Measurements from ENCODE around the gene PTGR3. TPM values are rescaled to one million over a fixed set of nuclear protein-coding genes. Genes with fewer than 3 reads are reported as not detected.

The PTGR3 gene
- polyA plus RNA-seq, 2 donors = 10.8 to 14.4 TPM

- H3K9me3 ChIP-seq (ENCODE audit: control insufficient read depth in 2 of 2, insufficient read depth in 1 of 2, low read depth in 1 of 2, low read length in 1 of 2) = no peaks in the 10 kb centered on the region
- H3K27me3 ChIP-seq (ENCODE audit: control insufficient read depth in 1 of 2, insufficient read depth in 2 of 2, low read length in 2 of 2) = no peaks in the 10 kb centered on the region
- peaks cover 0 to 4% of the 10 kb centered on the region in 2 donors for H3K36me3 ChIP-seq (ENCODE audit: control insufficient read depth in 2 of 2, insufficient read depth in 2 of 2, low read length in 1 of 2)
- peaks cover 2 to 8% of the 10 kb centered on the region in 2 donors for H3K4me1 ChIP-seq (ENCODE audit: control insufficient read depth in 2 of 2, insufficient read depth in 2 of 2, low read length in 1 of 2)
- no peak overlapping the region for H3K27ac ChIP-seq (ENCODE audit: low read depth in 2 of 2, low read length in 1 of 2)
- WGBS, 2 donors = 82 to 89% methylated on average over 10 of the region's 10 CpGs
- H3K4me3 ChIP-seq (ENCODE audit: low read depth in 1 of 2, low read length in 2 of 2) = no peak overlapping the region
Observed at GRCh38 chr18:75238786-75239185, 29.8 kb upstream of the PTGR3 start.

DNA sequence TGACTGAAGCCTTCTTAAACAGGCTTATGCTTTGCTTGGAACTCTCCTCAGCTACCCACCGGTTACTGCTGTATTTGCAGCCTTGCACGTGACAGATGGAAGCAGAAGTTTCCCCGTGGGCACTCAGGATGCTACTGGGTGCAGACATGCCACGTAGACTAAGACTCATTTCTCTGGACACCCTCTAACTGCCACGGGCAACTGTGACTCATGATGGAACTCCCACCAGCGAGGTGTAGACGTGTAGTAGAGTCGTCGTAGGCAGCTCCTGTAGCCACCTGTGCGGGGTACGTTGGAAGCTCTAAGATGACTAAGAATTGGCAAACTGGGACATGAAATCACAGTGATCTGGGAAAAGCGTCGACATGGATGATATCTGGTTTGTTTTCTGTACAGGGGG, 29.2 kb upstream of the PTGR3 start:
- WGBS, 2 donors = 59 to 75% methylated on average over 13 of the region's 13 CpGs

GRCh38 chr18:75235896-75236295, 27.0 kb upstream of the PTGR3 start:
- Histone ChIP-seq H3K9me3 (ENCODE audit: control insufficient read depth in 2 of 2, insufficient read depth in 1 of 2, low read depth in 1 of 2, low read length in 1 of 2) (no peaks in the 10 kb centered on the region), H3K4me3 (ENCODE audit: low read depth in 1 of 2, low read length in 2 of 2) (no peak overlapping the region), H3K27me3 (ENCODE audit: control insufficient read depth in 1 of 2, insufficient read depth in 2 of 2, low read length in 2 of 2) (no peaks in the 10 kb centered on the region), H3K27ac (ENCODE audit: low read depth in 2 of 2, low read length in 1 of 2) (no peak overlapping the region), H3K36me3 (ENCODE audit: control insufficient read depth in 2 of 2, insufficient read depth in 2 of 2, low read length in 1 of 2) (peaks cover 0 to 7% of the 10 kb centered on the region in 2 donors), H3K4me1 (ENCODE audit: control insufficient read depth in 2 of 2, insufficient read depth in 2 of 2, low read length in 1 of 2) (peaks cover 2 to 11% of the 10 kb centered on the region in 2 donors)
- 89 to 91% methylated on average over 13 of the region's 13 CpGs for WGBS, 2 donors

More for the DNA sequence above, 29.2 kb upstream of the PTGR3 start:
- Histone ChIP-seq H3K4me1 (ENCODE audit: control insufficient read depth in 2 of 2, insufficient read depth in 2 of 2, low read length in 1 of 2) (peaks cover 2 to 8% of the 10 kb centered on the region in 2 donors), H3K27ac (ENCODE audit: low read depth in 2 of 2, low read length in 1 of 2) (no peak overlapping the region), H3K9me3 (ENCODE audit: control insufficient read depth in 2 of 2, insufficient read depth in 1 of 2, low read depth in 1 of 2, low read length in 1 of 2) (no peaks in the 10 kb centered on the region), H3K27me3 (ENCODE audit: control insufficient read depth in 1 of 2, insufficient read depth in 2 of 2, low read length in 2 of 2) (no peaks in the 10 kb centered on the region), H3K4me3 (ENCODE audit: low read depth in 1 of 2, low read length in 2 of 2) (no peak overlapping the region), H3K36me3 (ENCODE audit: control insufficient read depth in 2 of 2, insufficient read depth in 2 of 2, low read length in 1 of 2) (peaks cover 0 to 4% of the 10 kb centered on the region in 2 donors)

- Histone ChIP-seq H3K27ac (ENCODE audit: low read depth in 2 of 2, low read length in 1 of 2) (no peak overlapping the region), H3K4me3 (ENCODE audit: low read depth in 1 of 2, low read length in 2 of 2) (no peak overlapping the region), H3K9me3 (ENCODE audit: control insufficient read depth in 2 of 2, insufficient read depth in 1 of 2, low read depth in 1 of 2, low read length in 1 of 2) (no peaks in the 10 kb centered on the region), H3K36me3 (ENCODE audit: control insufficient read depth in 2 of 2, insufficient read depth in 2 of 2, low read length in 1 of 2) (peaks cover 0 to 7% of the 10 kb centered on the region in 2 donors), H3K4me1 (ENCODE audit: control insufficient read depth in 2 of 2, insufficient read depth in 2 of 2, low read length in 1 of 2) (peaks cover 2 to 12% of the 10 kb centered on the region in 2 donors), H3K27me3 (ENCODE audit: control insufficient read depth in 1 of 2, insufficient read depth in 2 of 2, low read length in 2 of 2) (no peaks in the 10 kb centered on the region)
- WGBS, 2 donors = 86 to 90% methylated on average over 12 of the region's 12 CpGs
Observed at GRCh38 chr18:75234901-75235300, 26.0 kb upstream of the PTGR3 start.

- WGBS, 2 donors = 77 to 85% methylated on average over 5 of the region's 5 CpGs
- Histone ChIP-seq H3K27me3 (ENCODE audit: control insufficient read depth in 1 of 2, insufficient read depth in 2 of 2, low read length in 2 of 2) (no peaks in the 10 kb centered on the region), H3K4me3 (ENCODE audit: low read depth in 1 of 2, low read length in 2 of 2) (no peak overlapping the region), H3K4me1 (ENCODE audit: control insufficient read depth in 2 of 2, insufficient read depth in 2 of 2, low read length in 1 of 2) (peaks cover 9% of the 10 kb centered on the region in 2 donors), H3K27ac (ENCODE audit: low read depth in 2 of 2, low read length in 1 of 2) (no peak overlapping the region), H3K36me3 (ENCODE audit: control insufficient read depth in 2 of 2, insufficient read depth in 2 of 2, low read length in 1 of 2) (peaks cover 0 to 10% of the 10 kb centered on the region in 2 donors), H3K9me3 (ENCODE audit: control insufficient read depth in 2 of 2, insufficient read depth in 1 of 2, low read depth in 1 of 2, low read length in 1 of 2) (no peaks in the 10 kb centered on the region)
Observed at GRCh38 chr18:75231053-75231406, 22.1 kb upstream of the PTGR3 start.

- H3K9me3 ChIP-seq (ENCODE audit: control insufficient read depth in 2 of 2, insufficient read depth in 1 of 2, low read depth in 1 of 2, low read length in 1 of 2) = no peaks in the 10 kb centered on the region
- 82 to 84% methylated on average over 17 of the region's 17 CpGs for WGBS, 2 donors
- no peak overlapping the region for H3K4me3 ChIP-seq (ENCODE audit: low read depth in 1 of 2, low read length in 2 of 2)
- peaks cover 5 to 9% of the 10 kb centered on the region in 2 donors for H3K4me1 ChIP-seq (ENCODE audit: control insufficient read depth in 2 of 2, insufficient read depth in 2 of 2, low read length in 1 of 2)
- no peak overlapping the region for H3K27ac ChIP-seq (ENCODE audit: low read depth in 2 of 2, low read length in 1 of 2)
- peaks cover 0 to 6% of the 10 kb centered on the region in 2 donors for H3K36me3 ChIP-seq (ENCODE audit: control insufficient read depth in 2 of 2, insufficient read depth in 2 of 2, low read length in 1 of 2)
- no peaks in the 10 kb centered on the region for H3K27me3 ChIP-seq (ENCODE audit: control insufficient read depth in 1 of 2, insufficient read depth in 2 of 2, low read length in 2 of 2)
Observed at GRCh38 chr18:75230163-75231052, 21.5 kb upstream of the PTGR3 start.

DNA sequence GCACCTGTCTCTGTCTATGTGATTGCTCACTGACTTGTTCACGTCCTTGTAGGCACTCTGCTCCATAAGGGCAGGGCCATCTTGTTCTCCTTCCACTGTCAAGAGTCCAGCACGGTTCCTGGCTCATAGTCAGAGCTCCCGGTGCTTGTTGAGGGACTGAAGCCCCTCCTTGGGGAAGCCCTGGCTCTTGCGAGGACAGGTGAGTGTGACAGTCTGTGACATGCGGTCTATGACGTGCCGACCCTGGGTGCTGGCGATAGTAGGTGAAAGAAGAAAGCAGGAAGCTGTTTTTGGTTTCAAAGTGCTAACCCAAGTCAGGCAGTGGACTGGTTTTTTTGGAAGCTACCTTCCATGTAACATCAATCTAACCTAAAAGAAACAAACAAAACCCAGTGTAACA, 20.5 kb upstream of the PTGR3 start:
- peaks cover 5 to 9% of the 10 kb centered on the region in 2 donors for H3K4me1 ChIP-seq (ENCODE audit: control insufficient read depth in 2 of 2, insufficient read depth in 2 of 2, low read length in 1 of 2)
- H3K27ac ChIP-seq (ENCODE audit: low read depth in 2 of 2, low read length in 1 of 2) = no peak overlapping the region
- H3K9me3 ChIP-seq (ENCODE audit: control insufficient read depth in 2 of 2, insufficient read depth in 1 of 2, low read depth in 1 of 2, low read length in 1 of 2) = no peaks in the 10 kb centered on the region
- 92 to 93% methylated on average over 8 of the region's 8 CpGs for WGBS, 2 donors
- H3K36me3 ChIP-seq (ENCODE audit: control insufficient read depth in 2 of 2, insufficient read depth in 2 of 2, low read length in 1 of 2) = peaks cover 0 to 6% of the 10 kb centered on the region in 2 donors
- no peak overlapping the region for H3K4me3 ChIP-seq (ENCODE audit: low read depth in 1 of 2, low read length in 2 of 2)
- no peaks in the 10 kb centered on the region for H3K27me3 ChIP-seq (ENCODE audit: control insufficient read depth in 1 of 2, insufficient read depth in 2 of 2, low read length in 2 of 2)

GRCh38 chr18:75228967-75229366, 20.0 kb upstream of the PTGR3 start:
- Histone ChIP-seq H3K4me1 (ENCODE audit: control insufficient read depth in 2 of 2, insufficient read depth in 2 of 2, low read length in 1 of 2) (peaks cover 5 to 9% of the 10 kb centered on the region in 2 donors), H3K27me3 (ENCODE audit: control insufficient read depth in 1 of 2, insufficient read depth in 2 of 2, low read length in 2 of 2) (no peaks in the 10 kb centered on the region), H3K4me3 (ENCODE audit: low read depth in 1 of 2, low read length in 2 of 2) (no peak overlapping the region), H3K36me3 (ENCODE audit: control insufficient read depth in 2 of 2, insufficient read depth in 2 of 2, low read length in 1 of 2) (peaks cover 0 to 6% of the 10 kb centered on the region in 2 donors), H3K27ac (ENCODE audit: low read depth in 2 of 2, low read length in 1 of 2) (no peak overlapping the region), H3K9me3 (ENCODE audit: control insufficient read depth in 2 of 2, insufficient read depth in 1 of 2, low read depth in 1 of 2, low read length in 1 of 2) (no peaks in the 10 kb centered on the region)
- 84 to 88% methylated on average over 9 of the region's 9 CpGs for WGBS, 2 donors

DNA sequence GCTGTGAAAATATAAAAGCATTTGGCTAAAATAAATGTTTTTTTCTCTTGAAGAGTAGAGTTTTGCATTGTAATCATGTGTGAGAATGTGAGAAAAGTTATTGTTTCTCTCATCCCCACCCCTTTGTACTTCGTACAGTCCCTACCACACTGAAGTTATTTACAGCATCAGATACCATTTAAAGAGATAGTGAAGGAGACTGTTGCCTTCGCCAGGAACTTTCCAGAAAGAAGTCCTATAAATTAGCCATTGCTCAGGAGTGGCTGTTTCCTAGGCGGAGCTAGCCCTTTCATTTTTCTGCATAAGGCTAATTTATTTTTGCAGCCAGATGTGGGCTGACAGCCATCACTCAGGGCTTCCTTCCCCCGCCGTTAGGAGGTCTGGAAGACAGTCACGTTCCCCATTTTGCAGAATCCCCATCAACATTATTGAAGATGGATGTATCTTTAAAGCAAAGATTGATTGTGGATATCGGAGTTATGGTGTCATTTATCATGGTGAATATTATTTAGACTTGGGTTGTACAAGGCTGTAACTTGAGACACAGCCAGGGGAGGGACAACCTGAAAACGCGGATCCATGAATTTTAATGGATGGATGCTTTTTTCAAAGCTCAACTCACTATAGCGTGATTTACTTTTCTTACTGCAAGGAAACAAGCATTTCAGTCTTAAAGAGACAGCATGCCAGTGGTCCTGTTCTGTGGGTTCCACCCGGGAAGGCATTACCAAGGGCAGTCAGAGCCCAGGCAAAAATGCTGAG, 18.8 kb upstream of the PTGR3 start:
- peaks cover 0 to 6% of the 10 kb centered on the region in 2 donors for H3K36me3 ChIP-seq (ENCODE audit: control insufficient read depth in 2 of 2, insufficient read depth in 2 of 2, low read length in 1 of 2)
- WGBS, 2 donors = 51 to 55% methylated on average over 11 of the region's 11 CpGs
- no peaks in the 10 kb centered on the region for H3K9me3 ChIP-seq (ENCODE audit: control insufficient read depth in 2 of 2, insufficient read depth in 1 of 2, low read depth in 1 of 2, low read length in 1 of 2)
- H3K4me1 ChIP-seq (ENCODE audit: control insufficient read depth in 2 of 2, insufficient read depth in 2 of 2, low read length in 1 of 2) = peaks cover 9 to 11% of the 10 kb centered on the region in 2 donors
- H3K27me3 ChIP-seq (ENCODE audit: control insufficient read depth in 1 of 2, insufficient read depth in 2 of 2, low read length in 2 of 2) = no peaks in the 10 kb centered on the region
- H3K27ac ChIP-seq (ENCODE audit: low read depth in 2 of 2, low read length in 1 of 2) = no peak overlapping the region
- no peak overlapping the region for H3K4me3 ChIP-seq (ENCODE audit: low read depth in 1 of 2, low read length in 2 of 2)

Measured in esophagus (tissue), 2 donors.